Measurements from ENCODE around the gene HRH1.

Gene HRH1

GRCh38 chr3:11287404-11287803 is 133.1 kb downstream of the HRH1 start:
- DNase-seq: no peak

- no peak for DNase-seq
These were observed 133.8 kb downstream of the HRH1 start for GRCh38 chr3:11288021-11288491.

GRCh38 chr3:11288786-11289637 is 134.7 kb downstream of the HRH1 start:
- no peak for DNase-seq

- no peak for DNase-seq
These were observed 135.6 kb downstream of the HRH1 start for GRCh38 chr3:11289864-11290263.

GRCh38 chr3:11290743-11291680 is 136.7 kb downstream of the HRH1 start:
- no peak for DNase-seq

- no peak for DNase-seq
These were observed 137.5 kb downstream of the HRH1 start for GRCh38 chr3:11291808-11292207.

GRCh38 chr3:11297126-11297525 is 142.8 kb downstream of the HRH1 start:
- no peak for DNase-seq

GRCh38 chr3:11300970-11301369 is 146.7 kb downstream of the HRH1 start:
- DNase-seq: no peak

GRCh38 chr3:11302444-11302843 is 148.2 kb downstream of the HRH1 start:
- no peak for DNase-seq

- no peak for DNase-seq
These were observed 149.9 kb downstream of the HRH1 start for GRCh38 chr3:11304175-11304574.

- no peak for DNase-seq
These were observed 151.2 kb downstream of the HRH1 start for GRCh38 chr3:11305509-11305908.

- peak in 1 of 2 donors; percentile 12 for DNase-seq
These were observed 152.7 kb downstream of the HRH1 start for GRCh38 chr3:11306817-11307589.

GRCh38 chr3:11307830-11308432 is 153.6 kb downstream of the HRH1 start:
- DNase-seq: no peak

GRCh38 chr3:11310258-11310657 is 156.0 kb downstream of the HRH1 start:
- no peak for DNase-seq

- no peak for DNase-seq
These were observed 157.9 kb downstream of the HRH1 start for GRCh38 chr3:11312166-11312565.

Measured in stimulated activated CD4-positive, alpha-beta T cell treated with anti-CD3 and anti-CD28 coated beads, Interleukin-2, amount 100 ng/mL, for 48 hours (primary cell).